Endothelial cell of umbilical vein (primary cell): ENCODE data around the gene CLSTN2. TPM values are rescaled to one million over a fixed set of nuclear protein-coding genes. Genes with fewer than 3 reads are reported as not detected.

Experiments
- BruUV-seq: library from RNA; stranded (reverse); fragments of 400-500 nt; replicated peaks from 2 replicates; lab custom pipeline; 2021; lab: Mats Ljungman, UMichigan
- CTCF ChIA-PET: fragments of 300-600, 350-600 bp; sonication (Branson Sonifier 250); formaldehyde crosslinking; loops from one replicate; lab custom pipeline; 2021; ENCODE audit warnings: antibody characterized with exemption, inconsistent platforms; lab: Charles Lee
- POLR2A ChIA-PET: fragments of 300-600, 350-600 bp; sonication (Branson Sonifier 250); formaldehyde crosslinking; loops from one replicate; lab custom pipeline; 2021; ENCODE audit warnings: antibody characterized with exemption, inconsistent platforms; lab: Charles Lee
- DNase-seq: peaks from one replicate; pipeline ENCODE4 v3.0.0-alpha.2; 2011; ENCODE audit warnings: low read depth, low spot score
- FAIRE-seq: peaks from 2 replicates; lab custom pipeline; 2011; peaks lifted over from hg19 to GRCh38; lab: Jason Lieb, UNC
- H2AFZ ChIP-seq: 2 replicates; pipeline ENCODE4 v1.6.0; 2012; ENCODE audit warnings: low read depth, low read length, control low read depth, inconsistent platforms
- H3K27ac ChIP-seq: 2 replicates; pipeline ENCODE4 v1.5.1; 2011; ENCODE audit warnings: low read depth, mild to moderate bottlenecking, control low read depth, low read length, moderate library complexity; ENCODE audit not compliant: insufficient read depth
- H3K27me3 ChIP-seq, 2 experiments: 2 replicates each; pipeline versions ENCODE4 v1.6.0 to v1.6.1; 2011; ENCODE audit warnings: low read length in 2 of 2, mixed read lengths in 1 of 2; ENCODE audit not compliant: control insufficient read depth in 2 of 2, insufficient read depth in 2 of 2
- H3K36me3 ChIP-seq, 2 experiments: 2 replicates in 1 of 2; 3 replicates in 1 of 2; pipeline ENCODE4 v1.5.1; 2011; ENCODE audit warnings: low read length in 2 of 2, mild to moderate bottlenecking in 1 of 2, moderate library complexity in 1 of 2; ENCODE audit not compliant: control insufficient read depth in 2 of 2, insufficient read depth in 2 of 2; ENCODE audit errors: extremely low read depth in 1 of 2
- H3K4me1 ChIP-seq: 3 replicates; pipeline ENCODE4 v1.5.1; 2011; ENCODE audit warnings: mild to moderate bottlenecking, low read length; ENCODE audit not compliant: control insufficient read depth, insufficient read depth; ENCODE audit errors: extremely low read depth
- H3K4me2 ChIP-seq: 2 replicates; pipeline ENCODE4 v1.6.1; 2011; ENCODE audit warnings: low read length, control low read depth, mixed read lengths; ENCODE audit not compliant: insufficient read depth
- H3K4me3 ChIP-seq, 3 experiments: fragments of 200-600 bp in 1 of 3; sonication (generic), shearing (Covaris generic) in 1 of 3; replicated peaks in 1 of 3; 2 replicates each; pipeline ENCODE4 v1.5.1; 2011 to 2016; ENCODE audit warnings: control low read depth in 3 of 3, low read length in 3 of 3, mild to moderate bottlenecking in 2 of 3, inconsistent platforms in 1 of 3, low read depth in 1 of 3, moderate library complexity in 1 of 3; ENCODE audit not compliant: insufficient read depth in 1 of 3
- H3K79me2 ChIP-seq: 2 replicates; pipeline ENCODE4 v1.6.0; 2012; ENCODE audit warnings: low read length, inconsistent platforms; ENCODE audit not compliant: control insufficient read depth, insufficient read depth
- H3K9ac ChIP-seq: replicated peaks from 2 replicates; pipeline ENCODE3; 2011; ENCODE audit warnings: low read length, control low read depth; ENCODE audit not compliant: insufficient read depth; ENCODE audit errors: extremely low read depth
- H3K9me1 ChIP-seq: replicated peaks from 3 replicates; pipeline ENCODE4 v1.6.0; 2011; ENCODE audit warnings: mild to moderate bottlenecking, low read length; ENCODE audit not compliant: control insufficient read depth, insufficient read depth; ENCODE audit errors: extremely low read depth
- H3K9me3 ChIP-seq: replicated peaks from 2 replicates; pipeline ENCODE4 v1.5.1; 2012; ENCODE audit warnings: low read length, inconsistent platforms; ENCODE audit not compliant: control insufficient read depth, insufficient read depth
- H4K20me1 ChIP-seq: replicated peaks from 2 replicates; pipeline ENCODE3; 2011; ENCODE audit warnings: mild to moderate bottlenecking, low read length; ENCODE audit not compliant: control insufficient read depth, insufficient read depth; ENCODE audit errors: extremely low read depth
- EZH2 ChIP-seq: IDR thresholded peaks from 2 replicates; pipeline ENCODE4 v1.6.1; 2012; ENCODE audit warnings: borderline replicate concordance, low read depth, mild to moderate bottlenecking, moderate library complexity, low read length, inconsistent platforms; ENCODE audit not compliant: severe bottlenecking
- FOS ChIP-seq: IDR thresholded peaks from 2 replicates; pipeline ENCODE4 v1.6.1; 2011; ENCODE audit warnings: mild to moderate bottlenecking, low read length, moderate library complexity, borderline replicate concordance; ENCODE audit not compliant: insufficient read depth
- GATA2 ChIP-seq: IDR thresholded peaks from 2 replicates; pipeline ENCODE4 v1.7.0; 2011; ENCODE audit warnings: low read depth, mild to moderate bottlenecking, moderate library complexity, mixed read lengths, low read length; ENCODE audit not compliant: insufficient read length, insufficient read depth
- JUN ChIP-seq: IDR thresholded peaks from 2 replicates; pipeline ENCODE4 v1.6.1; 2011; ENCODE audit warnings: borderline replicate concordance, low read depth; ENCODE audit not compliant: insufficient read length, insufficient read depth
- MYC ChIP-seq: IDR thresholded peaks from one replicate; pipeline ENCODE4 v1.6.1; 2011; ENCODE audit warnings: mild to moderate bottlenecking, low read depth, low read length
- POLR2A ChIP-seq: IDR thresholded peaks from 2 replicates; pipeline ENCODE4 v1.6.1; 2012; ENCODE audit warnings: low read depth, mild to moderate bottlenecking, control low read depth, low read length
- POLR2AphosphoS5 ChIP-seq: IDR thresholded peaks from 2 replicates; pipeline ENCODE4 v1.6.1; 2012; ENCODE audit warnings: low read depth, mild to moderate bottlenecking, control low read depth, low read length, moderate library complexity; ENCODE audit not compliant: insufficient read depth
- dilution Hi-C: fragments of 300-500 bp; cut with MboI; formaldehyde crosslinking; loops from one replicate; pipeline ENCODE4 v1.15.0; 2019; ENCODE audit warnings: low sequenced_read_pairs; ENCODE audit not compliant: extremely low pct_ligation_motif_present
- intact Hi-C: fragments of 100-400 bp; cut with micrococcal nuclease; formaldehyde crosslinking; loops from one replicate; pipeline ENCODE4 v1.10.0; 2022
- polyA plus RNA-seq, 4 experiments: library from polyadenylated mRNA; depleted of rRNA in 3 of 4; stranded (reverse) in 3 of 4; unstranded in 1 of 4; fragments of >200 nt; gene quantifications; 2 replicates each; pipeline versions ENCODE4 v1.2.1 to v1.2.3, GENCODE V29; 2011 to 2012; ENCODE audit warnings: missing spikeins in 1 of 4
- total RNA-seq: library from RNA; stranded (reverse); gene quantifications from 2 replicates; pipeline ENCODE4 v1.2.3, GENCODE V29; 2021
- TF ChIP-seq, protein P1 (sequence below), 2 donors: IDR thresholded peaks; 1 replicate in 1 of 2; 2 replicates in 1 of 2; pipeline ENCODE4 v1.5.1; 2011; ENCODE audit warnings: low read length in 2 of 2, mild to moderate bottlenecking in 2 of 2, moderate library complexity in 2 of 2, control low read depth in 1 of 2, inconsistent platforms in 1 of 2, low read depth in 1 of 2; ENCODE audit not compliant: insufficient read depth in 1 of 2; ENCODE audit errors: extremely low read depth in 1 of 2
- TF ChIP-seq, protein P2 (sequence below): IDR thresholded peaks from 2 replicates; pipeline ENCODE4 v1.6.1; 2011; ENCODE audit not compliant: insufficient read depth, insufficient read length

The CLSTN2 gene
- total and polyA plus RNA-seq, 2 donors (not counting 3 experiments of a cell fraction or from before 2014, with no cell fraction given): 0.26 to 0.38 TPM

DNA sequence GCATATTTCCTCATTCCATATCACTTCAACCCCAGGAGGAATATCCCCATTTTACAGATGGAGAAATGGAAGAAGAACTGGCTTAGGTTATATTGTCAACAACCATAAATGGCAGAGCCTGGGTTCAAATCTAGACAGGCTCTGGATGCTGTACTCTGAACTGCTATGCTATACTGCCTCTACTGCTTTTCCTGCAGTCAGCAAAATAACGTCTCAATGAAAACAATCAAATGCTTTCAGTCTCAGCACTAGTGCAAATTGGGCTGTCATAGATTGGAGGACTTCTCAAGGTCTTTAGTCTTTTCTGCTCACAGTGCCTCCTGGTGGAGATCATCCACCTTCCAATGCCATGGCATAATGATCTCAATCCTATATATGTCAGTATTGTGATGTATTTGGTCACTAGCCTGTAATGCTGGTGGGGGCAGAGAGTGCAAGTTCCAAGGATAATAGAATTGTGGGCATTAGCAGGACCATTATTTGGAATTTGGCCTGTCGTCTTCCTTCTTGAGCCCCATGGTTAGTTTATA is 285.0 kb downstream of the CLSTN2 start:
- no peak overlapping the region for H3K4me3 ChIP-seq
- POLR2A ChIA-PET: no interaction called here
- H3K9me1 ChIP-seq: no peaks in the 10 kb centered on the region
- no peaks in the 10 kb centered on the region for H3K27me3 ChIP-seq
- FAIRE-seq (no peak), DNase-seq (no peak)
- no peak overlapping the region for H3K27ac ChIP-seq
- no peak overlapping the region for H3K4me2 ChIP-seq
- dilution Hi-C loops: no loop called here
- intact Hi-C loops: loop anchor here (5.0 to 10.0 kb wide), 2 partner anchors 695 to 793 kb away; no protein-coding TSS in a partner anchor
- BruUV-seq: no TSS peak
- H2AFZ ChIP-seq: no peak overlapping the region
- H3K36me3 ChIP-seq: no peaks in the 10 kb centered on the region
- H3K79me2 ChIP-seq: no peaks in the 10 kb centered on the region
- TF ChIP-seq, protein P1, sequence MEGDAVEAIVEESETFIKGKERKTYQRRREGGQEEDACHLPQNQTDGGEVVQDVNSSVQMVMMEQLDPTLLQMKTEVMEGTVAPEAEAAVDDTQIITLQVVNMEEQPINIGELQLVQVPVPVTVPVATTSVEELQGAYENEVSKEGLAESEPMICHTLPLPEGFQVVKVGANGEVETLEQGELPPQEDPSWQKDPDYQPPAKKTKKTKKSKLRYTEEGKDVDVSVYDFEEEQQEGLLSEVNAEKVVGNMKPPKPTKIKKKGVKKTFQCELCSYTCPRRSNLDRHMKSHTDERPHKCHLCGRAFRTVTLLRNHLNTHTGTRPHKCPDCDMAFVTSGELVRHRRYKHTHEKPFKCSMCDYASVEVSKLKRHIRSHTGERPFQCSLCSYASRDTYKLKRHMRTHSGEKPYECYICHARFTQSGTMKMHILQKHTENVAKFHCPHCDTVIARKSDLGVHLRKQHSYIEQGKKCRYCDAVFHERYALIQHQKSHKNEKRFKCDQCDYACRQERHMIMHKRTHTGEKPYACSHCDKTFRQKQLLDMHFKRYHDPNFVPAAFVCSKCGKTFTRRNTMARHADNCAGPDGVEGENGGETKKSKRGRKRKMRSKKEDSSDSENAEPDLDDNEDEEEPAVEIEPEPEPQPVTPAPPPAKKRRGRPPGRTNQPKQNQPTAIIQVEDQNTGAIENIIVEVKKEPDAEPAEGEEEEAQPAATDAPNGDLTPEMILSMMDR (IDR thresholded peaks at IDR 0.05; ENCODE audit: extremely low read depth in 1 of 2, insufficient read depth in 1 of 2, low read depth in 1 of 2, low read length in 2 of 2): no peak
- TF ChIP-seq POLR2AphosphoS5 (no peak), GATA2 (no peak), POLR2A (no peak), FOS (no peak), EZH2 (no peak), MYC (no peak), JUN (no peak)
- TF ChIP-seq, protein P2, sequence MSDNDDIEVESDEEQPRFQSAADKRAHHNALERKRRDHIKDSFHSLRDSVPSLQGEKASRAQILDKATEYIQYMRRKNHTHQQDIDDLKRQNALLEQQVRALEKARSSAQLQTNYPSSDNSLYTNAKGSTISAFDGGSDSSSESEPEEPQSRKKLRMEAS: no peak
- H3K9ac ChIP-seq: no peak overlapping the region
- H3K9me3 ChIP-seq: no peaks in the 10 kb centered on the region
- no peaks in the 10 kb centered on the region for H3K4me1 ChIP-seq
- CTCF ChIA-PET: no interaction called here
- H4K20me1 ChIP-seq: no peaks in the 10 kb centered on the region
